ENCODE measurements around the gene BCAS3.
A peak's percentile ranks its signal among the peaks of the same experiment; 100 is the strongest.
"Not testable (repeated sequence)": the region's sequence is repeated elsewhere in the genome, so short reads cannot be mapped to it uniquely, and the experiment has no call there.

BCAS3 gene

DNA sequence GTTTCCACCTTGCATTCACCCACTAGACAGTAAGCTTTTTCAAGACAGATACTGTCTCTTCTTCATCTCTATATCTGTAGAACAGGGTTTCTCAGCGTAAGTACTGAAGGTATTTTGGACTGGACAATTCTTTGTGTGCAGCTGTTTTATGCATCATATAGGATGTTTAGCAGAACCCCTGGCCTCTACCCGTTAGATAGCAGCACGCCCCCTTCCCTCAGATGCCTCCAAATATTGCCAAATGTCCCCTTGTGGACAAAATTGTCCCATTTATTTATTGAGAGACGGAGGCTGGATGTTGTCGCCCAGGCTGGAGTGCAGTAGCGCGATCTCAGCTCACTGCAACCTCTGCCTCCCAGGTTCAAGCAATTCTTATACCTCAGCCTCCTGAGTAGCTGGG is 458.6 kb downstream of the BCAS3 start:
- DNase-seq, result no peak

DNA sequence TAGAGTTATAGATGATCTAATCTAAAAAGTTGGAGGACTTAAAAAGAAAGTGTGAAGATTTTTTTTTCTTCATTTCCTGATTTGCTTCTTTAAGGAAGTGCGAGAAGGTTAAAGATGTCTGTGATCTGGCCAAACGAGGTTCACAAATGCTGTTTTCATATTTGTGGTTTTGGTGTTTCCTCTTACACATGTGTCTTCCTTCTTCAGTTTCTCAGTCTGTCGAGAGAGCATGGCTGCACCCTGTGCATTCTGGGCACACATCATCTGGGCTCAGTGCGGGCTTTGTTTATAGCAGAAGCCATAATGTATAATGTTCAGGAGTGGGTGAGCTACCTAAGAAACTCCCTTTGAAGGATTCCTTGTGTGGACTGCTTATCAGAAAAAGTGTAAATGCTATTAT is 461.6 kb downstream of the BCAS3 start:
- no peak for DNase-seq

DNA sequence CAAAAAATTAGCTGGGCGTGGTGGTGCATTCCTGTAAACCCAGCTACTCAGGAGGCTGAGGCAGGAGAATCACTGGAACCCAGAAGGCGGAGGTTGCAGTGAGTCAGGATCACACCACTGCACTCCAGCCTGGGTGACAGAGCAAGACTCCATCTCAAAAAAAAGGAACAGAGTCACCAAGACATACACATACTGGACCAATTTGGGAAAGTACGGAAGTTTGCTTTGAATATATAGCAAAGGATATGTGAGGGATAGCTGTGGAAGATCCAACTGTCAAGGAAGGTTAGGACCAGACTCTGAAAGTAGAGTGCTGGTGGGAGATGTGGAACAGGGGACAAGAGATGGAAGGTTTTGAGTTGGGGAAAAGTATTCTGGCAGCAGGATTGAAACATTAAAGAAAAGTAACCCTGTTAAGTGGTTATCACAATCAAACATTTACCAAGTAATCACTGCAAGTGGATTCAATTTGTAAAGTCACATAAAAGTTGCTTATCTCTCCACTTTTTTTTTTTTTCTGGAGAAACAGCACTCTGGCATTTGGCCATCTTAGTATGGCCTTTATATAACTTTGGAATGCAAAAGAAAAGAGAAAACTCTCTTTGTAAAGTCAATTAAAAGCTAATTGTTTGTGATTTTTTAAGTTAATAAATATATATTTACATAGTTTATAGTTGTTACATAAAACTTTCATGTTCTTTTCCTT is 462.6 kb downstream of the BCAS3 start:
- DNase-seq, result no peak

DNA sequence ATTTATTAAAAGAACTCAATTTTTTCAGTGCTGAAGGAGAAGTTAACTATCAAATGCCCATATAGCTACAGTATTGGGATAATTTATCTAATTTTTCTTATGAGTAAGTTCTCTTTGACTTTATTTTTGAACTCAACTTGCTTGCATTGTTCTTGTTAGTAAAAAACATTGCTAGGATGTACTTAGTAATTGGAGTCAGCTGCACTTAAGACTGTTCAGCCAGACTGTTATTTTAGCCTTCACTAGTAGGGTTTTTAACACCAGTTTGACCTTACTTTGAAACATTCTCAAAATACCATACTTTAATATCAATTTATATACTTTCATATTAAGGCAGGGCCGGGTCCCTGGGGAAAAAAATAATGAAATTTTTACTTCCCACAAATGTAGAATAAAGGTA is 465.4 kb downstream of the BCAS3 start:
- DNase-seq, result no peak

DNA sequence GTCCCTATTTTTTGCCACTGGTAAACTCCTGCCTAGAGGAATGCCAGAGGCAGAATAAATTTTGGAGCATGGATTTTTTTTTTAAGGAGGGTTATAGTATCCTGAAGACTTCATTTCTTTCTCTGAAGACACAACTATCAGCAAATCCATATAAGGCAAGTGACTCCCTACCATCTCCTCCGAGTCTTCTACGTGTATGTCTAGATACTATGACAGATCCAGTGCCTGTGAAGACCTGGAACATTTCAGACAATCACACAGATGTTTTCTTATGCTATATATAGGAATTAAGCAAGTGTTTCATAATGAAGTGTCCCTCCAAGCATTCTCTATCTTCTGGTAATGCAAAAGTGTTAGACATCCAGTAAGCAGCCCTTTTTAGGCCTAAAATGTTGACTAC is 466.5 kb downstream of the BCAS3 start:
- no peak for DNase-seq

DNA sequence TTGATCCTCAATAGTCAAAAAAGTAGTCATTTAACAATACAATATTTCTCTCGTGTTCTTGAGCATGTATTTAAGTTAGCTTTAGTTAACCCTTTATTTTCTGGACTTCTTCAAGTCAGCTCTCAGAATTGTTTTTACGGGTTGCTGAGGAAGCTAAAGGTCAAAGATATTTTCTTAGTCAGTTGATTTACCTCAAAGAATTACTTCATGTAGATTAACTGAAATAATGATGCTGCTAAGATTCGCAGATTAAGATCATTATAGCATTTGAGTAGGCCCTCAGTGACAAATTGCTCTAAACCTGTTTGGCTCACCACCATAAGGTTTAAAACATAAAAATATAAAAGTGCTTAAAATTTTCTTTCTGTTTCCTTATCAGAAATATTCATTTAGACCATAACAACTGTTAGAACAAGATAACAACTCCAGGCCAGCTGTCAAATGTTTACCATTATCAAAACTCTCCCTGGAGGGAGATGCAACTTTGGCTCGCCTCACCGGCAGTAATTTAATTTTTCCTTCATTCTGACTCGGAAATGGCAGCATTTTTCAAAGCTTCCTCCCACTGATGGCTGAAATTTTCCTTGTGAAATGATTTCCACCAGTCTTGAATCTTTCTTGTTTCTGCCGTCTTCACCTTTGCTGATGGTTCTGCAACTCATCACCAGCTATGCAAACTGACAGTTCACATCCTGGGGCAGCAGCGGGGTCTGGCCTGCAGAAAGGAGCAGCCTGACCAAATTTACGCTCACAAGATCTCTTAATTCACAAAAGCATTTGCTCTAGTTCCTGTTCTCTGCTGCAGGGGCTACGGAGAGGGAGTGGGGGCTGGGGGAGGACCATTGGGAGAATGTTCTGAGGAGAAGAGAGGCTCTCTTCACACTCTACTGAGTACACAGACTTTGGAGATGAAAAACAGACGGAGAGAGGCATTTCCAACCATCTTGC is 467.2 kb downstream of the BCAS3 start:
- DNase-seq, result no peak

DNA sequence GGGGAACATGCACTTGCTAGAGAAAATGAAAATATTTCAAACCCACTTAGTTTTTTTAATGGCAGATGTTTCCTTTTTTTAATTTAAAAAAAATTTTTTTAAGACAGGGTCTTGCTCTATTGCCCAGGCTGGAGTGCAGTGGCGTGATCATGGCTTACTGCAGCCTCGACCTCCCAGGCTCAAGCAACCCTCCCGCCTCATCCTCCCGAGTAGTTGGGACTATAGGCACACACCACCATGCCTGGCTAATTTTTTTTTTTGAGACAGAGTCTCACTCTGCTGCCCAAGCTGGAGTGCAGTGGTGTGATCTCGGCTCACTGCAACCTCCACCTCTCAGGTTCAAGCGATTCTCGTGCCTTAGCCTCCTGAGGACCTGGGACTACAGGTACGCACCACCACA is 469.2 kb downstream of the BCAS3 start:
- not testable (repeated sequence) for DNase-seq

DNA sequence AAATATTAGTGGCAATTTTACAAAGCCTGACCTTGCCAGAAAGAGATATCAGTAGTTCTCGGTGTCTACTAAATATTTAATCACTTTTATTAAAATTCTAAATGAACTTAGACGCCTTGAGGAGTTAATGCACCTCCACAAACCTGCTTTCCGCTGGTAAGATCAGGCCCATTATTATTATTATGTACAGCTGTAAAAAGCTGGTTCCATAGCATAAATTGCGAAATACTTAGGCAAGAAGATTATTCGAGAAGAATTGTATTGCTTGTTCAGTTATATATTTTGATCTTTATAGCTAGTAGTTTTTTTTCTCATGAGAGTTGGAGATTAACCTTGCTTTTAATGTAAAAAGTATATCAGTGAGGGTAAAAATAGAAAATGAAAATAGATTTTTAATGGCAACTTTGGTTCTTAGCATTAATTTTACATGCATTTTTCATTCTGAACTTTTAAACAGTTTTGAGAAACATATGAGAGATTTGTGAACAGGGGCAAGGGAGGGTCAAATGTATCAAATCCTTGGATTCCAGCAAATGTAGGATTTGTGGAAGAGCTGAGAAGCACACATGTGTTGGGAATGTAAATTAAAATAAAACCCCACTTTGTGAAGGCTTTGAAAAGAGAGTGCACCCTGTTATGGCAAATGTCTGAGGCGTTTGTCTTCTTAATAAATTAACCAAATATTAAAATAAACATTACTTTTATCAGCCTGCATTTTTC is 471.6 kb downstream of the BCAS3 start:
- no peak for DNase-seq

DNA sequence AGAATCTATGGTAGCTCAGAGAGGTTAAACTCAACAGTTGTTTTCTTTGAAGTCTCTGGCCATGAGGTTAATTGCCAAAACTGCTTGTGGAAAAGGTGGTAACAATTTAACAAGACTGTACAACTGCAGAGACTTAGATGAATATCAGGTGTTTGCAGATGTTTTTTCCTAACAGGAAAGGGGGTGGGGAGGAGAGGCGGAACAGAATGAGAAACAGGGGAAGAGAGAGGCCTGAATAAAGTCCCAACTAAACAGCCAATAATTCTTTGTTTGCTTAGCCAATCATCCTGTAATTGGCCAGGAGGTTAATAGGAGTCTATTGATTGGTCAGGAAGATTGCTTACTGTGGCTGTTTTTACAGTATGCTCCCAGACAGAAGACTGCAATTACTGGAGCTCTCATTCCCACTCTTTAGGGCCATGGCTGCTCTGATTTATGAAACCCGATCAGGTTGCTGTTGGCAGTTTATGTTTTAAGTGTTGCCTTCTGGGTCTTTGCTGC is 472.3 kb downstream of the BCAS3 start:
- no peak for DNase-seq

DNA sequence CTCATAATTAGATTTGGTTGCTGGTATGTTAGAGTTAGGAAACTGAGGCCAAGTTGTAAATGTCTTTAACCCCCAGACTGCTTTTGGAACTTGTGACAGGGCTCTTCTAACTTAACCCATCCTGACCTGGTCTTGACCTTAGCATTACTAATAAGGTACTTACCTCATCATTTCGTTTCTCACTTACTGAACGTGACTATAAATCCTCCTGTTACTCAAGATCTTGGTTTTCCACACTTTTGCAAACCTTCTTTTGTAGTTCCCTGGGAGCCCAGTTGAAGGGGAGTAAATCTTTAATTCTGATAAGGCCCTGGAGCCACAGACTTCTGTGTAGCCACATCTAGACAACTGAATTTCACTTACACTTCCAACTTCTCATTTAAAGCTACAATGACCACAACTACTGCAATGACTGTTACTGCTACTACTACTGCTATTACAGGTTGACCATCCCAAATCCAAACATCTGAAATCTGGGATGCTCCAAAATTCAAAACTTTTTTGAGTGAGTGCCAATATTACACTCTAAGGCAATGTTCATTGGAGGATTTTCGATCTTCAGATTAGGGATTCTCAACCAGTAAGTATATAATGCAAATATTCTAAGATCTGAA is 473.1 kb downstream of the BCAS3 start:
- DNase-seq, result no peak

DNA sequence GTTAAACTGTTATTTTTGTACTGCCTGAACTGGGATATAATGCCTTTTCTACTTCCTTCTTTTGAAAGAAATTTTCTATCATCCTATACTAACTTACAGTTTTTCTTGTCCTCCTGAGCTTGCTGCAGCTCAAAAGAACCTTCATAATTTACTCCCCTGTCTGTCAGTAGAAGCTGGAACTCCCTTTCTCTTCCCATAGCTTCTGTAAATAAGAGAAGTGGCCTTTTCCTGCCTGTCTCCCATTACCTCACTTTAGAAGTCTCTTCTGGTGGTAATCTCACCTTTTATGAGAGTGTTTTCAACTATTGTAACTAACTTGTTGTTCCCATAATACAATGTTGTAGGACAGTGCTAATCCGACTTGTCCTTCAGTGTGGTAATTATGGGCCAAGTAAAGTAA is 475.2 kb downstream of the BCAS3 start:
- no peak for DNase-seq

DNA sequence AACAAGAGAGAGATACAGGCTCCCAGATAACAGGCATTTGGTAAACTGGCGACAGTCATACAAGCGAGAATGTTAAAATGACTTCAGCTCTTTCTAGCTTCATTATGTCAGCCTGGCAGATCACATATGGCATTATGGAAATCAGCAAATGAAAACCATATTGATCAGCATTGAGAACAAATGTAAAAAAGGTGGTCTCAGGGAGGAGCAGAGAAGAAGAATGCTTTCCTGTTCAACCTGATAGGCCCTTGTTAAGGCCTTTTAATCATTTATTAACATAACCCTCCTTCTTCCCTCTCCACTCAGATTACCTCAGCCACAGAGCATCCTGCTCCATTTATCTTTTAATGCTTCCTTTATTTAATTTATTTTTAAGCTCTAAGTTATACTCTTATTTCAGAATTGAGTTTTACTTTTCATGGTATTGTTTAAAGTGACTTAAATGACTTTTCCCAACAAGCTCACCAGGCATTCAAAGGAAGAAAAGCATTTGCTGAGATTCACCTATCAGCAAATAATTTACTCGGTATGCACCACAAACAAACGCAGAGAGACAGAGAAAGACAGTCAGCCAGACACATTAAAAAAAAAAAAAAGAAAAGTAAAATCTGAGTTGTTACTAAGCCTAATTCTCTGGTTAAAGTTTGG is 478.1 kb downstream of the BCAS3 start:
- DNase-seq, result no peak

DNA sequence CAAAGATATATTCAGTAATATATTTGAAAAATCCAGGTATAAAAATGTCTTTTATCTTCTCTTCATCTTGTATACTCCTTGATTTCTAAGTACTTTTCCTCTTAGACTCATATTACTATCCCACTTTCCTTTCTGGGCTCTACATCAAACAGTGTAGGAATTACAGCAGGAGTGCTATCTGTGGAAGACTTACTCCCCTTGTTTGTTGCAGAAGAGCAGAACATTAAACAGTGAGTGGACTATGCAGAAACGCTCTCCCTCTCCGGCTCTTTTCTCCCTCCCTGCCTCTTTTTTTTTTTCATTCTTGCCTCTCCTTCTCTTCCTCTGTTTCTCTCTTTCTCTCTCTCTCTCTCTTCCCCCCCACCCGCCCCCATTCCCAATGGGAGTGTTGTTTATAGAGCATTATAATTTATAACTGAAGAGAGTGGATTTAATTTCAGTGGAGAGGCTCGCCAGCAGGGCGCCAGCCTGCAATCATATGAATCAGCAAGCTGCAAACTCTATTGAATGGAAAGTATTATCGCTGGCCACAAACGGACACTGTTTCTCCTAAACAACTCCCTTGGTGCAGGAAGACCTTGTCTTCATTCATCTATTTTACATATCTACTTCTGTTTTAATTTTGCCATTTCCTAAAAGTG is 479.7 kb downstream of the BCAS3 start:
- DNase-seq, result peak; percentile 61

DNA sequence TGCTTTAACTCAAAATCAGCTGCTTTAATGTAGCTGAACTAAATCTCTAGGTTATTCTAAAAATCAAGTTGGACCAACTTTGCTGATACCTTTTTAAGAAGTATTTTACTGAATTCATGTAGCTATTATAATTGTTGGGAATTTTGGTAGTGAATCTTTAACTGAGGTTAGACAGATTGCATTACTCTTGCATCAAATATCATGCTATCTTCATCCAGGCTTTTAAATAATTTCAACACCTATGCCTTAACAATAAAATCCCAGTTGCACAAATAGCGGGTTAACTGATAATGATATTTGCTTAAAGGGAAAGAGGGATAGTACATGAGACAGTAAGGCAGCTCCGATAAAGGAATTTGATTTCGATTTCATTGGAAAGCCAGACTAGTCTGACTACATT is 480.7 kb downstream of the BCAS3 start:
- DNase-seq, result no peak

DNA sequence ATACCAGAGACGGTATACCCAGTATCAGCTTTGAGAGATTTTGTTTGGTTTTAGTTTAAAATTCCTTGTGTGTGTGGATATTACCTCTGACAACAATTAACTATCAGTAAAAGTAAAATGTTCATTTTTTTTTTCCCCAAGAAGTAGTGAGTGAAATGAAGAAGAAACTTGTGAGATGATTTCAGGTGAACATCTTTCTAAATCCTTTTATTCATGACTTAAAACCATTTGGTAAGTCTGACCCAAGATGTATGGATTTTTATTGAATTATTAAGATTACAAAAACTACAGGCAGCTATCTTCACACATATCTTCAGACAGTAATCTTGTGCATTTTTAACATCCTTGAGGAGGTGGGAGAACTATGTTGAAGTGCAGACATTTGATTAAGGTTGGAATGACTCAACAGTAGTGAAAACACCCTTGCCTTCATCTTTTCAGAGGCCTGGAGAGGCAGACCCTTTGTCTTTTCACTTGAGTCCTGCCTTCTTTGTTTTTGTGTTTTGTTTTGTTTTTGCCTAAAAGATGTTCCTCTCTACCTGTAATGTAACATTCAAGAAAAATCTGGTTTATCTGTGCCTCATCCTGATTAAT is 481.7 kb downstream of the BCAS3 start:
- no peak for DNase-seq

DNA sequence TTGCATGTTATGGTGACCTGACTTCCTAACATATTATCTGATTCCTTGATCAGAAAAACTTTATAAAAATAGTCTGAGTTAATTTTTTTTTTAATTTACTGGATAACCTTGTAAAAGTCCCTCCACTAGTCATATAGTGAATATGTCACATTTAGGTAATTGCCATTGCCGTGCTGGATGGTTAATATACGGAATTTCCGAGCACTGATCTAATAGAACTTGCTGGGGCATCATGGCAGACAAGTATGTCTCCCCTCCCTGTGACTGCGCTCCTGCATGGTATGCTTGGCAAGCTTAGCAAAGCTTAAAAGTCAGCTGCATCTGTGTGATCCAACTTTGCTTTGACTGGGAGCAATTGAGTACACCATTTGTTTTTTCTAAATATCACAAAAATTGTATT is 482.6 kb downstream of the BCAS3 start:
- no peak for DNase-seq

DNA sequence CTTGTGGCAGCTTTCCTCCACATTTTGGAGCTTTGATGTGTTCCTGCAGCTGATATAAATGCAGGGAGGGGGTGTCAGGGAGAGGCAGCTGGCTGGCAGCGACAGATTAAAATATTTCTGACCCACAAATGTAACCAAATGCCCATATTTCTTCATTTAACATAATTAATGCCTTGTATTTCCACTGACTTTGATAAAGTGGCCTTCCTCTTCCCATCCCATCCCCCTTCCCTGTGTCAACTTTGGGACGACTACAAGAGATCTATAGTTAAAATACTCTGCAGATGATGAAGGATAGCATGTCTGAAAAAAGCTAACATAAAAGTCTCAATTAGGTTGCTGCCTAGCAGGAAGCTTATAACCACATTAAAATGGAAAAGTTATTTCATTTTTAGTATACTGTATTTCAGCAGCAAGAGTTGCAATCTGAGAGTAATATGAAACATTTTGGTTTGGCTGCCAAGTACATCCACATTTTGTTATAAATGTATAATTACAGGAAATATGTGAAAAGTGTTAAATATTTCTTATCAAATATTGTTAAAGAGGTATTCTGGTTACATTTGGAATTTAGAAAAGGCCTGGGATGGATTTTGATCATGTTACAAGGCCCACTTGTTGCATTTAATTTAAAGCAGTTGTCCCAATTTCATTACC is 483.3 kb downstream of the BCAS3 start:
- no peak for DNase-seq

DNA sequence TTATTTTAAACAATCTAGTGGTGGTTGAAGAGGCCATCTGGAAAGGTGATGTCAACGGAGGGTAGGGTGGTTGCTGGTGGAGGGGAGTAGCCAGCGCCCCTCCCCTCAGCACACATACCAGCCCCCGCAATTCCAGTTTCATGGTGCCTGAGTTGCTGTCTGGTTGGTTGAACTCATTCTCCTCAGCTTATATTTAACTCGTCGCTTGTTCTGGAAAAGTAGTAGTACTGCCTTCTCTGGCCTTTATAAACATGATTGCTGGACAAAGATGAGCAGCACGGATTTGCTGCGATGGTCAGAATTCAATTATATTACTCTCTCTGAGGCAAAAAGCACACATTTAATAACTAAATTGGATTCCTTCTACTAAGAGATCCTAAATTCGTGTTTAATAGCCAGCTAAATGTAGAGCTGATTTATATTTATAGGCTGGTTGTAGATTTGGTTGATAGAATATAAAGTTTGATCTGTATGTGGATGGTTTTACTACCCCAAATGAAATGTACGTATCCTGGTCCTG is 484.0 kb downstream of the BCAS3 start:
- DNase-seq, result no peak

DNA sequence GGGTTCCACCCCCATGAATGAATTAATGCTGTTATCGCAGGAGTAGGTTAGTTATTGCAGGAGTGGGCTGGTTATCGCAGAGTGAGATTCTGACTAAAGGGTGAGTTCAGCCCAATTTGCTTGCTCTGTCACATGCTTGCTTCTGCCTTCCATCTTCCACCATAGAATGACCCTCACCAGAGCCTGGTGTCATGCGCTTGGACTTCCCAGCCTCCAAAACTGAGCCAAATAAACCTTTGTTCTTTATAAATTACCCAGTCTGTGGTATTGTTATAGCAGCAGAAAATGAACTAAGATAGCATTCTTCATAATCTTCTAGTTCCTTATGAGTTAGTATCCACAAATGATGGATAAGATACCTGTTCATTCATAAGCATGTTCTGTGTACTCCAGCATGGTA is 486.9 kb downstream of the BCAS3 start:
- no peak for DNase-seq

DNA sequence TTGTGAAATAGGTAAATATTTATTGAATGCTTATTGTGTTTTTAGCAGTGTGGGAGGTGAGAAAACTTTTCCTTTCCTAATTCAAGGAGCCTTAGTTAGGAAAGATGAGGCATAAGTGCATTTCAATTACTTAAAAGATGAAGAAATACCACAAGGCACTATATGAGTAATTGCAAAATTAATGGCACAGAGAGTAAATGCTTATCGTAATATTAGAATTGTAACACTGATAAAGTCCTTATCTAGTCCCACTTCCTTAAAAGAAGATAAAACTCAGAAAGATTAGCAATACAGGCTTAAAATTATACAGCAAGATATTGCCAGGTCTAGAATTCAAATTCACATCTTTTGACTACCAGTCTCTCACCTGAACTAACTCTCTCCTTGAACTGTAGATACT is 489.4 kb downstream of the BCAS3 start:
- no peak for DNase-seq

DNA sequence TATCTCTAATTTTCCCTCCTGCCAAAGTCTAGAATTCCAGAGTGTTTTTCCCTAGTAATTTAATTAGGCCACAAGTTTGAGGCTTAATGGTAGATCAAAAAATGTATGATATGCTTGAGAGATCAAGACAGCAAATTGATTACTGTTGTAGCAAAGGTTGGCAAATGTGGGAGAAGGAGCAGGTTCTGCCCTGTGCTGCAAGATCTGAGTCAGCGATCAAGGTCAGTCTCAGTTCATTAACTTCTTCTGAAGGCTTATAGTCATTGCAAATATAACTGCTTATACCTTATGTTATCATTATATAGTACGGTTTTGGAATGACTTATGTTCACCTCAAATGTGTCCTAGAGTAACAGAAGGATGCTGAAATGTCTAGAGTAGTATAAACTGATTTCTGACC is 490.9 kb downstream of the BCAS3 start:
- DNase-seq, result no peak
